OCI-LY1 (cell line): ENCODE measurements around the gene MAGI2.

ENCODE experiments used
- H2AFZ ChIP-seq: fragments of 200-600 bp; sonication (generic), shearing (Covaris generic); 2 replicates; pipeline ENCODE4 v1.6.0; 2014; ENCODE audit warnings: antibody characterized with exemption, mild to moderate bottlenecking, low read length
- H3F3A ChIP-seq: fragments of 200-600 bp; sonication (generic), shearing (Covaris generic); 2 replicates; pipeline ENCODE4 v1.6.0; 2014; ENCODE audit warnings: mild to moderate bottlenecking, antibody characterized with exemption, low read length, moderate library complexity; ENCODE audit not compliant: insufficient read depth
- H3K27ac ChIP-seq: fragments of 200-600 bp; sonication (generic); 2 replicates; pipeline ENCODE4 v1.5.1; 2014; ENCODE audit warnings: low read length, mixed run types, mild to moderate bottlenecking, low read depth; ENCODE audit not compliant: poor library complexity, severe bottlenecking
- H3K27me3 ChIP-seq: fragments of 200-600 bp; sonication (generic); 2 replicates; pipeline ENCODE4 v1.6.0; 2014; ENCODE audit warnings: antibody characterized with exemption, mild to moderate bottlenecking, low read length, moderate library complexity; ENCODE audit not compliant: insufficient read depth
- H3K36me3 ChIP-seq: fragments of 200-600 bp; sonication (generic); 2 replicates; pipeline ENCODE4 v1.6.1; 2014; ENCODE audit warnings: mild to moderate bottlenecking, antibody characterized with exemption, low read length, moderate library complexity, mixed read lengths; ENCODE audit not compliant: insufficient read depth
- H3K4me1 ChIP-seq: fragments of 200-600 bp; sonication (generic); 2 replicates; pipeline ENCODE4 v1.5.1; 2014; ENCODE audit warnings: mild to moderate bottlenecking, low read length, moderate library complexity; ENCODE audit not compliant: insufficient read depth, severe bottlenecking
- H3K4me2 ChIP-seq: fragments of 200-600 bp; sonication (generic), shearing (Covaris generic); 2 replicates; pipeline ENCODE4 v1.6.1; 2014; ENCODE audit warnings: low read length
- H3K4me3 ChIP-seq: fragments of 200-600 bp; sonication (generic); 2 replicates; pipeline ENCODE4 v1.5.1; 2014; ENCODE audit warnings: low read length, low read depth, mild to moderate bottlenecking, mixed read lengths; ENCODE audit not compliant: poor library complexity, severe bottlenecking
- H3K79me2 ChIP-seq: fragments of 200-600 bp; shearing (Covaris generic); 2 replicates; pipeline ENCODE4 v1.6.1; 2016; ENCODE audit warnings: mixed run types, low read length, mixed read lengths; ENCODE audit not compliant: insufficient read depth
- H3K9ac ChIP-seq: fragments of 200-600 bp; sonication (generic), shearing (Covaris generic); 2 replicates; pipeline ENCODE4 v1.6.1; 2014; ENCODE audit warnings: mild to moderate bottlenecking, low read length, mixed read lengths
- H3K9me2 ChIP-seq: fragments of 200-600 bp; sonication (generic), shearing (Covaris generic); 2 replicates; pipeline ENCODE4 v1.6.1; 2014; ENCODE audit warnings: low read depth, mild to moderate bottlenecking, low read length, mixed read lengths
- H3K9me3 ChIP-seq: fragments of 200-600 bp; shearing (Covaris generic); 2 replicates; pipeline ENCODE4 v1.6.1; 2014; ENCODE audit warnings: low read length, mixed read lengths
- H4K20me1 ChIP-seq: fragments of 200-600 bp; sonication (generic), shearing (Covaris generic); 2 replicates; pipeline ENCODE4 v1.6.0; 2016; ENCODE audit warnings: mild to moderate bottlenecking, low read length; ENCODE audit not compliant: insufficient read depth
- EZH2 ChIP-seq: fragments of 200-600 bp; sonication (generic), shearing (Covaris generic); IDR thresholded peaks from 2 replicates; pipeline ENCODE4 v1.8.0; 2017; ENCODE audit warnings: borderline replicate concordance, mixed run types, mild to moderate bottlenecking, antibody characterized with exemption, low read length, moderate library complexity, mixed read lengths
- TF ChIP-seq, protein P1 (sequence below): fragments of 200-600 bp; sonication (generic), shearing (Covaris generic); IDR thresholded peaks from 2 replicates; pipeline ENCODE4 v1.5.1; 2017; ENCODE audit warnings: mild to moderate bottlenecking, antibody characterized with exemption, low read length, moderate library complexity, mixed read lengths

MAGI2 gene

DNA sequence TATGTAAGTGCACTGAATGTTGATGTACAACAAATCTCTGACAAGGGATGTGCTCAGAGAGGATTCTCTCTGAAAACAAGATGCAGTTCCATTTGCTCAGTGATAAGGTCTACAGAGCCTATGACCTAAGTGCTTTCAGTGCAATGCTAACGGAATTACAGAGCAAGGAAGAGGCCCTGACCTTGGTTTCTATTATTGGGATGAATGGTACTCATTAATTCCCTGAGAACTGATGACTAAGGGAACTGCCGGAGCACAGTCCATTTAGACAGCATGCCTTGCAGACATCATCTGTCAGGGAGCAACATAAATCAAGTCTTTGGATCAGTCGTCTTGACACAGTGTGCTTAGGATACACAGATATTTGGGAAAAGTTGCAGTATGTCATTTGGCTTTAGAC lies 1314.1 kb downstream of the MAGI2 start:
- TF ChIP-seq, protein P1, sequence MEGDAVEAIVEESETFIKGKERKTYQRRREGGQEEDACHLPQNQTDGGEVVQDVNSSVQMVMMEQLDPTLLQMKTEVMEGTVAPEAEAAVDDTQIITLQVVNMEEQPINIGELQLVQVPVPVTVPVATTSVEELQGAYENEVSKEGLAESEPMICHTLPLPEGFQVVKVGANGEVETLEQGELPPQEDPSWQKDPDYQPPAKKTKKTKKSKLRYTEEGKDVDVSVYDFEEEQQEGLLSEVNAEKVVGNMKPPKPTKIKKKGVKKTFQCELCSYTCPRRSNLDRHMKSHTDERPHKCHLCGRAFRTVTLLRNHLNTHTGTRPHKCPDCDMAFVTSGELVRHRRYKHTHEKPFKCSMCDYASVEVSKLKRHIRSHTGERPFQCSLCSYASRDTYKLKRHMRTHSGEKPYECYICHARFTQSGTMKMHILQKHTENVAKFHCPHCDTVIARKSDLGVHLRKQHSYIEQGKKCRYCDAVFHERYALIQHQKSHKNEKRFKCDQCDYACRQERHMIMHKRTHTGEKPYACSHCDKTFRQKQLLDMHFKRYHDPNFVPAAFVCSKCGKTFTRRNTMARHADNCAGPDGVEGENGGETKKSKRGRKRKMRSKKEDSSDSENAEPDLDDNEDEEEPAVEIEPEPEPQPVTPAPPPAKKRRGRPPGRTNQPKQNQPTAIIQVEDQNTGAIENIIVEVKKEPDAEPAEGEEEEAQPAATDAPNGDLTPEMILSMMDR = no peak
- no peak for TF ChIP-seq EZH2
- H3K27me3 ChIP-seq = no peaks in the 10 kb centered on the region; the same call in 1 of the 2 replicates

DNA sequence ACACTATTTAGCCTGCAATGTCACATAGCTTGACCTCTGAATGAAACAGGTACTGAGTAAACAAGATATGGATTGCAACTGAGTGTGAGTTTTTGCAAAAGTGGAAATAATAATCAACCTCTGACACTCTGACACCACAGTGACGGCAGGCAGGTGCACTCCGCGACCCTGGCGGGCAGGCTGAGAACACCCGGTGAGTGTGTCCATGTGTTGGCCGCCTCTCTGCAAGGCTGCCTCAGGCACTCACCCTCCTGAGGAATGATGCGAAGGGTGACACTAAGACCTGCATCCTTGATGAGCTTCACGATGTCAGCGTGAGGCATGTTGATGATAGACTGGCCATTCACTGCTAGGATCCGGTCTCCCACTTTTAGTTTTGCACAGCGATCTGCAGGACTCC lies 1318.7 kb downstream of the MAGI2 start:
- Histone ChIP-seq H3K4me1 (no peaks in the 10 kb centered on the region), H3K36me3 (no peaks in the 10 kb centered on the region), H3K9me3 (no peaks in the 10 kb centered on the region), H3K4me2 (no peak overlapping the region), H3K27me3 (no peaks in the 10 kb centered on the region; the same call in 1 of the 2 replicates), H3F3A (no peaks in the 10 kb centered on the region), H2AFZ (no peak overlapping the region), H3K27ac (no peak overlapping the region), H3K4me3 (no peak overlapping the region), H3K79me2 (no peaks in the 10 kb centered on the region), H3K9ac (no peak overlapping the region), H3K9me2 (no peaks in the 10 kb centered on the region), H4K20me1 (no peaks in the 10 kb centered on the region)
- TF ChIP-seq, protein P1 = no peak
- TF ChIP-seq EZH2 = no peak

More for the DNA sequence above, 1314.1 kb downstream of the MAGI2 start:
- no peak overlapping the region for H3K4me3 ChIP-seq
- no peaks in the 10 kb centered on the region for H4K20me1 ChIP-seq
- no peak overlapping the region for H2AFZ ChIP-seq
- no peaks in the 10 kb centered on the region for H3F3A ChIP-seq
- no peak overlapping the region for H3K9ac ChIP-seq
- no peaks in the 10 kb centered on the region for H3K4me1 ChIP-seq
- H3K27ac ChIP-seq = no peak overlapping the region
- no peaks in the 10 kb centered on the region for H3K9me2 ChIP-seq
- no peaks in the 10 kb centered on the region for H3K79me2 ChIP-seq
- no peaks in the 10 kb centered on the region for H3K36me3 ChIP-seq
- H3K9me3 ChIP-seq = no peaks in the 10 kb centered on the region
- H3K4me2 ChIP-seq = no peak overlapping the region

DNA sequence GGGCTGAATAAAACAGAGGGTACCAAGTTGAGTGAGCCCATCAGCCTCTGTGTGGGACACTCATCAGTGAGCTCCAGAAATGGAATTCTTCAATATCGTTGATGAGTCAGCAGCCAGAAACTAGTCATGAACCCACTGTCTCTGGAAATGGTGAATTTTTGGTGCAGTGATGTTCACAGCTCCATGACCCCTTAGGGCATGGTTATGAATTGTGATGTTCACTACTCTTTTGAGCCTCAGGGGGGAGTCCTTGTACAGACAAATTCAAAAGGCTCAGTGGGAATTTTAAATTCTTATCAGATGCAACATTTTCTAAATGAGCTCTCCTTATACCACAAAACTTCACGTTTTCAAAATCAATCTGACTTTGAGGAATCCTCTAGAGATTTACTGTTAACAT lies 1319.2 kb downstream of the MAGI2 start:
- Histone ChIP-seq H3K9me2 (no peaks in the 10 kb centered on the region), H3K4me3 (no peak overlapping the region), H2AFZ (no peak overlapping the region), H3K27me3 (no peaks in the 10 kb centered on the region; the same call in 1 of the 2 replicates), H3K9me3 (no peaks in the 10 kb centered on the region), H3K27ac (no peak overlapping the region), H3K4me1 (no peaks in the 10 kb centered on the region), H3K4me2 (no peak overlapping the region), H3K36me3 (no peaks in the 10 kb centered on the region), H3K9ac (no peak overlapping the region), H3F3A (no peaks in the 10 kb centered on the region), H3K79me2 (no peaks in the 10 kb centered on the region), H4K20me1 (no peaks in the 10 kb centered on the region)
- TF ChIP-seq EZH2 = no peak
- TF ChIP-seq, protein P1 = peak; percentile 71
